ENCODE measurements around the gene UNC93B1. TPM values are rescaled to one million over a fixed set of nuclear protein-coding genes. Genes with fewer than 3 reads are reported as not detected.

Gene UNC93B1
- total RNA-seq, 1 experiment from 2014 or later: 9.1 TPM

DNA sequence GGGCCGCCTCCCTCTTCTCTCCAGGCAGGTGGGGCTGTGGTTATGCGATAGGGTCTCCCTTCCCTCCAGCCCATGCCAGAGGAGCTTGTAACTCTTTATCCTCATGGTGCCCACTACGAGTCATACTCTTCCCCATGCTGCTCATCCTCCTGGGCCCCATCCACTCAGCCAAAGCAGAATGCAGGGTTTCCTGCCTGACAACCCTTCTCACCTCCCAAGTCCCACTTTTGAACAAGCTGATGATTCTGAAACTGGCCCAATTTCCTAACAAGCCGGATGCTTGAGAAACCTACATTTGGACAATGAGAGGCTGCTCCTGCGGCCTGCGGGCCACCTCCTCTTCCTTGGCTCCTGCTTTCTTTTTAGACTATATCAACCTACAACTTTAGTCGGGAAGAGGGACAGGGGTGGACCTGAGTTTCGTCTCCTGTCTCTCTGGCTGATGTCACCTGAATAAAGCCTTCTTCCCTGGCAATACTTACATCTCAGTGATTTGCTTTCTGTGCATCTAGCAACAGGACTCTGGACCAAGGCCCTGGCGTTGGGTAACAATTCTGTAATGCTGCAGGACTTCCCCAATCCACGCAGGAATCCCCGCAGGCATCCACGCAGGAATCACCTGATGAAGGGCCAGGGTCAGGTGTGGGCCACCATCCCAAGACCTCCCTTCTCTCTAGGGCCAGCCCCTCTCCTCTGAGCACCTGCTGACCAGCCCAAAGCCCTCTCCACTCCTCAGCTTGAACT is 25.1 kb upstream of the UNC93B1 start:
- DNase-seq (ENCODE audit: low read depth, low spot score): no peak
- in situ Hi-C loops (cut with HindIII; ENCODE audit: low pct_unique_long_range_greater_than_20kb, low sequenced_read_pairs): no loop called here

DNA sequence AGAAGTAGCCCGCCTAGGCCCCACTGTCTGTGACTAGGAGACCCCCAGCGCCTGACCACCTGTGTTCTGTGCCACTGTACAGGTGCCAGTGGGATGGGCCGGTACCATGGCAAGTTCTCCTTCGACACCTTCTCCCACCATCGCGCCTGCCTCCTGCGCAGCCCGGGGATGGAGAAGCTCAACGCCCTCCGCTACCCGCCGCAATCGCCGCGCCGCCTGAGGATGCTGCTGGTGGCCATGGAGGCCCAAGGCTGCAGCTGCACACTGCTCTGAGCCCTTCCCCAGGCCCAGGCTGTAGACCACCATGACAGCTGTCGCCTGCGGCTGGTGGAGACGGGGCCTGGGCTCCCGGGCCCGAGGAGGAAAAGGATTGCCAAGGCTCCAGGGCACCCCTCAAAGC is 23.8 kb upstream of the UNC93B1 start:
- in situ Hi-C loops (cut with HindIII; ENCODE audit: low pct_unique_long_range_greater_than_20kb, low sequenced_read_pairs): no loop called here

DNA sequence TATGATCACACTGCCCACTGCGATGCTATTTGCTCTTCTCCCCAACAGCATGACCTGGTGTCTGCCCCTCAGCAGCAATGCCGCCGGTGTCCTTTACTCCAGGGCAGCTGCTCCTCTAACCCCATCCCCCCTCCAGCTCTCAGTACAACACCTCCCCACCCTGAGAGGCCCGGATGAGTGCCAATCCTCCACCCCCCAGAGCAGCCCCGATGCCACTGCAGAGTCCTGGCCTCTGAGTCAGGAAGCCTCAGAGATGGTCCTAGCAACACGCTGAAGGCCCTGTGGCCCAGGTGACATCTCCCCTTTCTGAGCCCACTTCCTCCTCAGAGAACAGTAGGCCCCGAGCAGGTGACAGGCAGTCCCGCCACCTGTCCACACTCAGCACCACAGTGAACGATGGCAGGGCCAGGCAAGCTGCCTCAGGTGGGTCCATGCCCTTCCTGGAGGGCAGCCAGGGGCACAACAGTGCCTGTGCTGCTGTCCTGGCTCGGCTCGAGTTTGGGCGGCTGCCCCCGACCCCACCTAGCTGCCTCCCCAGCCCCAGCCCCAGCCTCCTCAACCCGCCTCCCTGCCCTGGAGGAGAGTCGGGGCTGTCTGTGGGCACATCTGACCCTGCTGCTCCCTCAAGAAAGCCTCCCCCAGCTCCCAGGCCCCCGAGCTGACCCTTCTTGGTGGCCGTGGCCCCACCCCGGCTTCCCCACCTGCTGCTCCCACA is 22.7 kb upstream of the UNC93B1 start:
- no peak for DNase-seq (ENCODE audit: low read depth, low spot score)
- in situ Hi-C loops (cut with HindIII; ENCODE audit: low pct_unique_long_range_greater_than_20kb, low sequenced_read_pairs): no loop called here

More for the DNA sequence above, 23.8 kb upstream of the UNC93B1 start:
- DNase-seq (ENCODE audit: low read depth, low spot score): no peak

DNA sequence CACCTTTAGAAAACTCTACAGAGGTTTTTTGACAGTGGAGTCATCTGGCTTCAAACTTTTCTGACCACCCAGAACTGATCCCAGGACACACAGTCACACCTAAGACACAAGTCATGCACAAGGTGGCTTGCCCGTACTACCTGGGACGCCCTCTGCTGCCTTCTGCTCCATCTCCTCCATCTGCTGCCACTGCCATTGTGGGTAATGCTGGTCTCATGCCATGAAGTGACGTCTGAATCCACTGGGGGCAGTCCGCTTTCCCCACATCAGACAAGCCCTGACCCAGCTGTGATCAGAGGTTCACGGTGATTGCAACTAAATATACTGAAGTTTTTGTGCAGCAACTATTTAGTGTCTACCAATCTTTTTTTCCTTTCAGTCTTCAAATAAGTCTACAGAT is 21.1 kb upstream of the UNC93B1 start:
- peak; percentile 17 for DNase-seq (ENCODE audit: low read depth, low spot score)
- in situ Hi-C loops (cut with HindIII; ENCODE audit: low pct_unique_long_range_greater_than_20kb, low sequenced_read_pairs): no loop called here

DNA sequence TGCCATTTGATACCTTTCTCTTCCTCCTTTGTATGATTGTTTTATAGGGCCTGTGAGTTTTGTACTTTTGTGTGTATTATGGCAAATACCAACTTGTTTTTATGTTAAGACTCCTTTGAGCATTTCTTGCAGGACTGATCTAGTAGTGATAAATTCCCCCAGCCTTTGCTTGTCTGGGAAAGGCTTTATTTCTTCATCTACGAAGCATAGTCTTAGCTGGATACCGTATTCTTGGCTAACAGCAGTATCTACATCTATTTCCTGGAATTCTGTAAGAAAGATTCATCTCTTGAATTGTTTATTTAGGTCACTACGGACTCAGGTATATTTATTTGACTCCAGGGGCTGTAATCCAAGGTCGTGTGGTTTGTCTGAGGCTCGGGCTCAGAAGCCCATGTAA is 20.6 kb upstream of the UNC93B1 start:
- in situ Hi-C loops (cut with HindIII; ENCODE audit: low pct_unique_long_range_greater_than_20kb, low sequenced_read_pairs): no loop called here
- no peak for DNase-seq (ENCODE audit: low read depth, low spot score)

DNA sequence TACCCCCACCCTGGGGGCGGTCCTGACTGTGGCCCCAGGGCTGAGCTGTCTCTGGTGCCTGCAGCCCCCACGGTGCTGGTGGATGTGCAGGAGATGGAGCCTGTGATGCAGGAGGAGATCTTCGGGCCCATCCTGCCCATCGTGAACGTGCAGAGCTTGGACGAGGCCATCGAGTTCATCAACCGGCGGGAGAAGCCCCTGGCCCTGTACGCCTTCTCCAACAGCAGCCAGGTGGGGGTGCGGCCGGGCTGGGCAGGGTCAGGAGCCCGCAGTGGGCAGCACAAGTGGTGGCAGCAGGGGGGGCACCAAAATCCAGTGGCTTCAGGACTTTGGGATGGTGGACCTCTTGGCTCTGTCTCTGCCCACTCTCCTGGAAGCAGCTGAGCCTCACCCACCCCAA is 18.6 kb upstream of the UNC93B1 start:
- DNase-seq (ENCODE audit: low read depth, low spot score): no peak
- in situ Hi-C loops (cut with HindIII; ENCODE audit: low pct_unique_long_range_greater_than_20kb, low sequenced_read_pairs): no loop called here

DNA sequence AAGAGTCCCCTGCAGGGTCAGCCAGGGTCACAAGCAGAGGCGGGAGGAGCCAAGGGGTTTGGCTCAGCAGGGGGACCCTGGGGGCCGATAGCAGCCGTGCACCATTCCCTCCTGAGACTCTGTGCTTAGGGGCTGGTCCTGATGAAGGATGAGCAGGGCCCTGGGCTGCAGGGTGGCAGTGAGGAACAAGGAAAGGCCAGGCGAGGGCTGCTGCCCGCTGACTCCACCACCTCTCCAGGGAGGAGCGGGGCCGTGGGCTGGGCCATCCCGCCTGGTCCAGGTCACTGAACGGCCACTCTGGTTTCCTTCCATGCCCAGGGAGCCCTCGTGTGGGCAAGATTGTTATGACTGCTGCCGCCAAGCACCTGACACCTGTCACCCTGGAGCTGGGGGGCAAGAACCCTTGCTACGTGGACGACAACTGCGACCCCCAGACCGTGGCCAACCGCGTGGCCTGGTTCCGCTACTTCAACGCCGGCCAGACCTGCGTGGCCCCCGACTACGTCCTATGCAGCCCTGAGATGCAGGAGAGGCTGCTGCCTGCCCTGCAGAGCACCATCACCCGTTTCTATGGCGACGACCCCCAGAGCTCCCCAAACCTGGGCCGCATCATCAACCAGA is 17.4 kb upstream of the UNC93B1 start:
- in situ Hi-C loops (cut with HindIII; ENCODE audit: low pct_unique_long_range_greater_than_20kb, low sequenced_read_pairs): no loop called here
- peak; percentile 20 for DNase-seq (ENCODE audit: low read depth, low spot score)

DNA sequence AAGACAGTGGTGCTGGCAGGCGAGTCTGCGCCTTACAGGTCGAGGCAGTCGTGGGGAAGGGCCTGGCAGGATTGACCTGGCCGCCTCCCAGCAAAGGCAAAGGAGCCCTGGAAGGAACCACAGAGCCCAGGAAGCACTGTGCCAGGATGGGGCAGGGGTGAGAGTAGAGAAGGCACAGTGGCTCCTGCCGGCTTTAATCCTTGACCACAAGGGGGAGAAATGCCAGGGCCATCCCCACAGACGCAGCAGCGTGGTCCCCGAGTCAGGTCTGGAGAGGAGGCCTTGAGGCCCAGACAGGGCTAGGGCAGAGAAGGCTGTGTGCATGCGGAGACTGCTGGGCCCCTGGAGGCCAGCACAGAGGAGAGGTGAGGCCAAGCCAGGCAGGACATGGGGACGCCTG is 16.7 kb upstream of the UNC93B1 start:
- in situ Hi-C loops (cut with HindIII; ENCODE audit: low pct_unique_long_range_greater_than_20kb, low sequenced_read_pairs): no loop called here
- peak; percentile 22 for DNase-seq (ENCODE audit: low read depth, low spot score)

DNA sequence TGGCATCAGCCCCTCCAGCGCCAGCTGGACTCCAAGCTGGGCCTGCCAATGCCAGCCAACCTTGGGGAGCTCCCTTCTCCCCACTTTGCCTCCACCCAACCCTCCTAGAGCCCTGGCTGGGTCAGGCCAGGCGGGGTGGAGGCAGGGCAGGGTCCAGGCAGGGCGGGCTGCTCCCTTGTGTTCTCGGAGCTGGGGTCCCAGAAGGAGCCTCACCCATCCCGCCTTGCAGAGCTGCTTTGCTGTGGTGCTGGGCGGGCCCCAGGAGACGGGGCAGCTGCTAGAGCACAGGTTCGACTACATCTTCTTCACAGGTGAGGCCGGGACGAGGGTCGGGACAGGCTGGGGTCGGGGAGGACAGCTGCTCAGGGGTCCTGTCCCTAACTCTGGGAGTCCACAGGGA is 15.6 kb upstream of the UNC93B1 start:
- no peak for DNase-seq (ENCODE audit: low read depth, low spot score)
- in situ Hi-C loops (cut with HindIII; ENCODE audit: low pct_unique_long_range_greater_than_20kb, low sequenced_read_pairs): no loop called here

DNA sequence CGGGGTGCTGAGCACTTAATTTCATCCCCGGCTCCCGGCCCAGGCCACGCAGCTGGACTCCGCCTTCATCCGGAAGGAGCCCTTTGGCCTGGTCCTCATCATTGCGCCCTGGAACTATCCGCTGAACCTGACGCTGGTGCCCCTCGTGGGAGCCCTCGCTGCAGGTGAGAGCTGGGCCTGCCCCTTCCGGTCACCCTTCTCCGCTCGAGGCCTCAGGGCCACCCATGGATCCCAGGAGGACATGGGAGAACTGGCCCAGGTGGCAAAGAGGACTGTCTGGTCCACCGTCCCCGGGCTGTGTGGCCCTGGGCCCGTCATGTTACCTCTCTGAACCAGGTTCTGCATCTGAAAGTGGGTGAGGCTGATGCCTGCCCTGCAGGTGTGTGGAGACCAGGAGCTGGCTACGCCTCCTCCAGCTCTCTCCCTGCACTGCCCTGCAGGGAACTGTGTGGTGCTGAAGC is 14.9 kb upstream of the UNC93B1 start:
- in situ Hi-C loops (cut with HindIII; ENCODE audit: low pct_unique_long_range_greater_than_20kb, low sequenced_read_pairs): no loop called here
- DNase-seq (ENCODE audit: low read depth, low spot score): no peak

DNA sequence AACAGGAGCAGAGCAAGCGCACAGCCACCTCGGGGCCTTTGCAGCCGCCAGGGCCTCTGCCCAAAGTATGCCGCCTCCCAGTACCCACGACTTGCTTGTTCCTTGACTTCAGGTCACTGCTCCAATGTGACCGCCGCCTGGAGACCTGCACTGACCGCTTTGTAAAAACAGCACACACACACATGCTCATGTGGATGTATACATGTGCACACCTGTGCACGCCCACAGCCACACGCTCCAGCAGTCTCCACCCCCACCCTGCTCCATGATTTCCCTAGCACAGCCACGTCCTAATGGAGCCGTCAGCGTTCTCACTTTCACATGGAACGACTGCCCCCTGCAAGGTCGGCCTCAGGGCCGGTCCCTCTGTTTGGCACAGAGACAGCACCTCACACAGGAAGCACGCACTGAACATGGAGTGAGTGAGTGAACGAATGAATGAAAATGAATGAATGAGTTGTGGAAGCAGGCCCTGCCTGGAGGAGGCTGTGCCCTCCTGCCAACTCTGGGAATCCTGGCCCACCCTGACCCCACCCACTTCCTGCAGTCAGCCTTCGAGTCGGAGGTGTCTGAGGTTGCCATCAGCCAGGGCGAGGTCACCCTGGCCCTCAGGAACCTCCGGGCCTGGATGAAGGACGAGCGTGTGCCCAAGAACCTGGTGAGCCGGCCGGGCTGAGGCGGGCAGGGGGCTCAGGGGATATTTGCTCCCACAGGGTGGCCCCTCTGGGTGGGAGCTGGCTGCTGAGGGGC is 14.3 kb upstream of the UNC93B1 start:
- in situ Hi-C loops (cut with HindIII; ENCODE audit: low pct_unique_long_range_greater_than_20kb, low sequenced_read_pairs): no loop called here
- DNase-seq (ENCODE audit: low read depth, low spot score): no peak

DNA sequence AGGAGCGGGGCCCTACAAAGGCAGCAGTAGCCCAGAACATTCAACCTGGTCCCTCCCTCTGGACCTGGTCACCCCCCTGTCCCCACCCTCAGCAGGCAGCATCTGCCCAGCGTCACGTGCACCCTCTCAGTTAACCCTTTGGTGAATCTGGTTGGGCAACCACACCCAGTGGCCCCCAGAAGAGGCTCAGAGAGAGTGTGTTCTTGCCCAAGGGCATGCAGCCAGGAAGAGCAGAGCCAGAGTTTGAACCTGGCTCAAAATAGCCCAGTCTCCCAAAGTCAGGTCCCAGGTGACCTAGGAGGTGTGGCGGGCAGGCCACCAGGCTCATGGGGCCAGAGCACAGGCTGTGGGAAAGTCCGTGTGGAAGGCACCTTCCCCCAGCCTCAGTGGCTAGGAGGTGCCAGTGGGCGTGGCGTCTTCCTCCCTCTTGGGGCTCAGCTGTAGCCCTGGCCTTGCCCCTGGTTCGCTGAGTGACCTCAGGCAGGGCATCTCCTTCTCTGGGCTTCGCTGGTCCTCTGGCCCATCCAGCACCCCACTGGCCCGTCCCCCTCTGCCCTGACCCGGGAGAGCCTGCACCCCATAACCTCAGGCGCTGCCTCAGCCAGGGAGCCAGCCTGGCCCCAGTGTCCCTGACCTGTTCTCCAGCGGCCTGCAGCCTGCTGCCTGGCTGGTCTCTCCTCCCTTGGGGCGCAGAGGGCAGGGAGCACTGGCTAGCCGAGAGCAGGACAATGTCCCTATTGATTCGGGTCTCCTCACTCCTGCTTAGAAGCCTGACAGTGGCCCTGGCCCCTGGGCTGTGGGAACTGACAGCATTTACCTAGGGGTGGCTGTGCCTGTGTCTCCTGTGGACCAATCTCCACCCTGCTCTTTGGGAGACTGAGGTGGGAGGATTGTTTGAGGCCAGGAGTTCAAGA is 13.3 kb upstream of the UNC93B1 start:
- in situ Hi-C loops (cut with HindIII; ENCODE audit: low pct_unique_long_range_greater_than_20kb, low sequenced_read_pairs): no loop called here
- DNase-seq (ENCODE audit: low read depth, low spot score): peak; percentile 56

DNA sequence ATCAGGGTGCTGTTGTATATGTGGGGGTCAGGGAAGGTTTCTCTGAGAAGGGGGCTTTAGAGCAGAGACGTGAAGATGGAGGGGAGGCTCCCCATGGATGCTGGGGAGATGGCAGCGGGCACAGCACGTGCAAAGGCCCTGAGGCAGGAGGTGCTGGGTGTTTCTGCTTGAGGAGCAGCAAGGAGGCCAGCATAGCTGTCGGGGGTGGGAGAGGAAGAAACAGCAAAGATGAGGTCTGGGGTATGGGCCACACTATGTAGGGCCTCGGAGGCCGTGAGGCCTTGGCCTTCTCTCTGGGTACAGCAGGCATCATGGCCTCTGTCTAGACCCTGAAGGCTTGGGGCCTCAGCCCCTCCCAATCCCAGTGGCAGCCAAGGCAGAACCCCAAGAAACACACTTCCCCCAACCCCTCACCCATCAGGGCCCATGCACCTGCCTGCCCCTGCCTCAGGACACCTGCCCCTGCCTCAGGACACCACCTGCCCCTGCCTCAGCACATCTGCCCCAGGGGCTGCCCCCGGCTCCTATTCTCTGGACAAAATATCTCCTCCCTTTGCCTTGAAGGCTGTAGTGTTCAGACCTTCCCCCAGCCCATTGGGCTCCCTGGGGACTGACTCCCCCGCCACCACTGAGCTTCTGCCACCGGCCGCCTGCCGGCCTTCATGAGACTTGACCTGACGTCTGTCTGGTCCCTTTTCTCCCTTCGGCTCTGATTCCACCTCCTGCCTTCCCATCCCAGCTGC is 12.4 kb upstream of the UNC93B1 start:
- DNase-seq (ENCODE audit: low read depth, low spot score): no peak
- in situ Hi-C loops (cut with HindIII; ENCODE audit: low pct_unique_long_range_greater_than_20kb, low sequenced_read_pairs): no loop called here

DNA sequence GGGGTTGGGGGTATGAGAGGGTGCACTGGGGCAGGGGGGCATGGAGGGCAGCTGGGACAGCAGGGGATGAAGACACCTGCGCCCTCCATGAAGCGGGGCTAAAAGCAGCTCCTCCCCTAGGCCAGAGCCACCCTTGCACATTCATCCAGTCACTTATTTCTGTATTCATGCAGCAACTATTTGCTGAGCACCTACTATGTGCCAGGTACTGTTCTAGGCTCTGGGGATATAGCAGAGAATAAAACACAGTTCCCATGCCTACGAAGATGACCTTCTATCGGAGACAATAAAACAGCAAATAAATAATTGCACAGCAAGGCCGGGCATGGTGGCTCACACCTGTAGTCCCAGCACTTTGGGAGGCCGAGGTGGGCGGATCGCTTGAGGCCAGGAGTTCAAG is 11.6 kb upstream of the UNC93B1 start:
- DNase-seq (ENCODE audit: low read depth, low spot score): no peak
- in situ Hi-C loops (cut with HindIII; ENCODE audit: low pct_unique_long_range_greater_than_20kb, low sequenced_read_pairs): no loop called here

DNA sequence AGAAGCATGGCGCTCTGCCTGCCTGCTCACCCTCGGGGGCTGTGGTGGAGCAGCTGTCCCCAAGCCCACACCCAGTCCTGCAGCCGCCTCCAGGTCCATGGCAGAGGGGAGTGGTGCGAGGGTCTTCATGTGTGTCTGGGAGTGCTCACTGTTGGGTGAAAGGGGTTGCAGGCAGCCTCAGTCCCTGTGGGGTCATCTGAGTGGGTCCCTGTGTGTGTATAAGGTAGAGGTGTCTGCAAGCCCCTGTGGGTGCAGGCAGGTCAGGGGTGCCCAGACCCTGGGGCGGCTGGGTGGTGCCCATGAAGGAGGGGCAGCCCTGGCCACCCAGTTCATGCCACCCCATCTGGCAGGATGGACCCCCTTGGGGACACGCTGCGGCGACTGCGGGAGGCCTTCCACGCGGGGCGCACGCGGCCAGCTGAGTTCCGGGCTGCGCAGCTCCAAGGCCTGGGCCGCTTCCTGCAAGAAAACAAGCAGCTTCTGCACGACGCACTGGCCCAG is 11.1 kb upstream of the UNC93B1 start:
- in situ Hi-C loops (cut with HindIII; ENCODE audit: low pct_unique_long_range_greater_than_20kb, low sequenced_read_pairs): no loop called here
- DNase-seq (ENCODE audit: low read depth, low spot score): no peak

DNA sequence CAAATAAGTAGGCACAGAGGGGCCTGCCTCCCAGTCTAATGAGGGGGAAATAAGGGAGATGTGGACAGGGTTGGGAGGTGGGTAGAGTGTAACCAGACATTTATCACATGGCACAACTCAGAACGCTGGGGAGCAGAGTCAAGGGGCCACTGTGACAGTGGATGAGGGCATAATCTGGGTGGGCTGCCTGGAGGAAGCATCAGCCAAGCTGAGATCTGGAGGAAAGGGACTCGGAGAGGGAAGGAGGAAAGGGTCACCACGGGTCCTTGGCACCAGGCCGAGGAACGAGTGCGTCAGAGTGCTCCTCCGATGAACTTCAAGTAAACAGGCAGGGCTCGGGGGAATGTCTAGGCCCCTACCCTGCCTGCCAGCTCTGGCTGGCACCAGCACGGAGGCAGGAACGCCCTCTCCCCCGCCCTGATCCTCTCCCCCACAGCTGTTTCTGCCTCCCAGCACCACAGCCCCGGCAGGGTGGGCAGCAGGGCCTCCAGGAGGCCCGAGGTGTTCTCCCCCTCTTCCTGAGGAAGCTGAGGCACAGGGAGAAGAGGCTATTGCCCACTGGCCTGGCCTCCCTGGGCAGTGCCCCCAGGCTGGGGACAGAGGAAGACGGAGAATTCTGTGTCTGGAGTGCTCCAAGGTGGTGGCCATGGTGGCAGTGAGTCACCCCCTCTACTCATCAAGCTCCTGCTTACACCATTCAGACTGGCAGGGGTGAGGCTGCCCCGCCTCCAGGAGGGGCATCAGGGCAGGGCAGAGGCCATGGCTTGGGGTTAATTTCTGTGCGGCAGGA is 10.5 kb upstream of the UNC93B1 start:
- in situ Hi-C loops (cut with HindIII; ENCODE audit: low pct_unique_long_range_greater_than_20kb, low sequenced_read_pairs): no loop called here
- DNase-seq (ENCODE audit: low read depth, low spot score): no peak

Data from SK-MEL-5 (cell line).